C4-2B (cell line): ENCODE measurements around the gene COL9A3.

ENCODE experiments used
- ZFX ChIP-seq: fragments of 450-650 bp; IDR thresholded peaks from 2 replicates; pipeline ENCODE4 v1.6.1; 2017
- TF ChIP-seq, protein P1 (sequence below): fragments of 450-650 bp; conservative IDR thresholded peaks from 2 replicates; pipeline ENCODE4 v1.5.1; 2017; ENCODE audit warnings: mild to moderate bottlenecking

DNA sequence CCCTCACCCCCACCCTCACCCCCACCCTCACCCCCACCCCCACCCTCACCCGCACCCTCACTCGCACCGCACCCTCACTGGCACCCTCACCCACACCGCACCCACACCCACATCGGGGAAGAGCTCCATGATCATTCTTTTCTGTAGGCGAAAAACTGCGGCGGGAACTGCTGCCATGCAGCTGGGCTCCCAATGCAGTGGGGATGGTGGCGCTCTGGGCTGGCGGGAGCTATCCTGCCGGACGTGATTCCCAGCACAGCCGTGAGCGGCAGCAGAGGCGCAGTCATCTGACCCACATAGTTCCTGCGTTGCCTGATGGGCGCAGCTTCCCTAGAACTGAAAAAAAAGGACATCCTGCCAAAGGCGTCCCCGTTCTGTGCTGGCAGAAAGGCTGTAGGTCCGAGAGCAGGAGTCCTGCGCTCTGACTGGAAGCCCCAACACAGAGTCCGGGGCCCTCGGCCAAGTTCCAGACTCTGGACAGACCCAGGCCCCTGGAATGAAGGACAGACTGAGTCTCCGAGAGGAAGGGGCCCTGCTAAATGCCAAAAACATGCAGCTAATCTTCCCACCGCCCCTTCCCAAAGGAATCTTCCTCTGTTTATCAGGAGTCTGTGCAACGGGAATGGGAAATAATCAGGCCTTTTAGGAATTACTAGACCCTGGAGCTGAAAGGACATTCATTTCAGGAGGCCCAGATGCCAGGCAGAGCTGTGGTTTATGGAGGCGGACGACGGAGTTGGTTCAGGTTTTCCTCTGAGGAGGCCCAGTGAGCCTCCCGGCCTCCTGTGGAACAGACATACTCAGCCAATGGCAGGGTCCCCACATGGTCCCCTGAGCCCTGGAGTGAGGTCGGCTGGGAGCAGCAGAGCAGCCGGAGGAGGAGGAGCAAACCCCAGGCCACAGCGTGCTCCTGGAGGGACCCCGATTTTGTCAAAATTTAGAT lies 58.8 kb downstream of the COL9A3 start:
- TF ChIP-seq, protein P1, sequence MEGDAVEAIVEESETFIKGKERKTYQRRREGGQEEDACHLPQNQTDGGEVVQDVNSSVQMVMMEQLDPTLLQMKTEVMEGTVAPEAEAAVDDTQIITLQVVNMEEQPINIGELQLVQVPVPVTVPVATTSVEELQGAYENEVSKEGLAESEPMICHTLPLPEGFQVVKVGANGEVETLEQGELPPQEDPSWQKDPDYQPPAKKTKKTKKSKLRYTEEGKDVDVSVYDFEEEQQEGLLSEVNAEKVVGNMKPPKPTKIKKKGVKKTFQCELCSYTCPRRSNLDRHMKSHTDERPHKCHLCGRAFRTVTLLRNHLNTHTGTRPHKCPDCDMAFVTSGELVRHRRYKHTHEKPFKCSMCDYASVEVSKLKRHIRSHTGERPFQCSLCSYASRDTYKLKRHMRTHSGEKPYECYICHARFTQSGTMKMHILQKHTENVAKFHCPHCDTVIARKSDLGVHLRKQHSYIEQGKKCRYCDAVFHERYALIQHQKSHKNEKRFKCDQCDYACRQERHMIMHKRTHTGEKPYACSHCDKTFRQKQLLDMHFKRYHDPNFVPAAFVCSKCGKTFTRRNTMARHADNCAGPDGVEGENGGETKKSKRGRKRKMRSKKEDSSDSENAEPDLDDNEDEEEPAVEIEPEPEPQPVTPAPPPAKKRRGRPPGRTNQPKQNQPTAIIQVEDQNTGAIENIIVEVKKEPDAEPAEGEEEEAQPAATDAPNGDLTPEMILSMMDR, result no peak; the same call in 1 of the 2 replicates
- TF ChIP-seq ZFX, result no peak
